Mucosa of gallbladder (tissue), 1 donor: ENCODE measurements around the gene PRXL2B. TPM values are rescaled to one million over a fixed set of nuclear protein-coding genes. Genes with fewer than 3 reads are reported as not detected.
"Not testable (repeated sequence)": the region's sequence is repeated elsewhere in the genome, so short reads cannot be mapped to it uniquely, and the experiment has no call there.

Experiments used
- DNase-seq: peaks from one replicate; pipeline ENCODE4 v3.0.0-alpha.2; 2020; ENCODE audit warnings: low spot score
- total RNA-seq: library from RNA; stranded (reverse); gene quantifications from one replicate; pipeline ENCODE4 v1.2.1, GENCODE V29; 2021
- donor health status: DM: no; HTN: no; CAD: no.

The PRXL2B gene
- total RNA-seq, 1 donor from 2014 or later = 133 TPM

DNA sequence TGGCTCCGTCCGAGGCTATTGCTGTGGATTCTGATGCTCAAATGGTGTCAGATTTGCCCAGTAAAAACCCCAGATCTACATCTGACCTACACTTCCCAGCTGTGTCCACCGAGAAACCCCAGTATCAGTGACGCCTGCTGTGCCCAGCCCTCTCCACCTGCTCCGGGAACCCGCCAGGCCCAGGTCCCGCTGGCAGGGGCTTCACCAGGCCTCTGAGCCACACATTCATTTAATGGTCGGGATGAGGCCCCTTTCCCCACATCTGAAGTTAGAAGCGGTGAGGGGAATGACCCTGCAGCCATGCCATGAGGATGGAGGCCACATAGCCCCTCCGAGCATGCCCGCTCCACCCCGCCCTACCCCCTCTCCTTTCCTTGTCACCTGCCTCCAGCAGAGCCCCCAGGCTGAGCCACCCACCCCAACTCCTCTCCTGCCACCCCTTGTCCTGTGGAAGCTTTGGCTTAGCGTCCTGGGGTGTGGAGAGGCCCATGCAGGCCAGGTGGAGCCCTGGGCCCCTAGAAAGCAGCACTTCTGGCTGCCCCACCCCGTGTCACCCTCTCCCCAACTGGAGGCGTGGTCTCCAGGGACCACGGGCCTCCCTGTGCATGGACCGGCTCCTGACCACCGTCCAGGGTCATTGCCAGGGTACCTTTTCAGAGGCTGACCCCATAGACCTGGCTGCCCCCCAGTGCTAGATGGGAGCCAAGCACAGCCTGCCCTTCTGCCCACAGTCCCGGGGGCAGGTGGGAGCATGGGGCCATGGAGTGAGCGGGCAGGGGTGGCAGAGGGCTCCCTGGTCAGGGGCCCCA, 22.4 kb upstream of the PRXL2B start:
- no peak for DNase-seq

GRCh38 chr1:2564815-2565374, 21.7 kb upstream of the PRXL2B start:
- peak; percentile 61 for DNase-seq

GRCh38 chr1:2566101-2567045, 20.2 kb upstream of the PRXL2B start:
- DNase-seq = no peak

GRCh38 chr1:2567083-2567679, 19.4 kb upstream of the PRXL2B start:
- DNase-seq = no peak

- DNase-seq = not testable (repeated sequence)
Observed at GRCh38 chr1:2568187-2568816, 18.3 kb upstream of the PRXL2B start.

DNA sequence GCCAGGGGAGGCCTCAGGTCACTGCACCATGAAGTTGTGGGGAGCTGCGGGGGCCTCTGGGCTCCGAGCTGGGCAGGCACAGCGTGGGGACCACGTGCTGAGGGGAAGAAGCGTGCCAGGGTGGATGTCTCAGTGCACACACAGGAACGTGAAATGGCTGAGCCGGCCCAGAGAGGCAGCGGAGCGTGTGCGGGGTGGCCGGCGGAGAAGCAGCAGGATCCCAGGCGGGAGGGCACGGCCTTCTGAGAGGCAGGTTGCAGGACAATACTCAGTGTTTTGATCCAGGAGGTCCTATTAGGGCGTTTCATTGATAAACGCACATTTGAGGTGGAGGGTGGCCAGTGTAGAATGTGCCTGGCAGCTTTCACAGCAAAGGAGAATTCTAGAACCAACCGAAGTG, 17.5 kb upstream of the PRXL2B start:
- no peak for DNase-seq

- not testable (repeated sequence) for DNase-seq
Observed at GRCh38 chr1:2569703-2570102, 16.9 kb upstream of the PRXL2B start.

DNA sequence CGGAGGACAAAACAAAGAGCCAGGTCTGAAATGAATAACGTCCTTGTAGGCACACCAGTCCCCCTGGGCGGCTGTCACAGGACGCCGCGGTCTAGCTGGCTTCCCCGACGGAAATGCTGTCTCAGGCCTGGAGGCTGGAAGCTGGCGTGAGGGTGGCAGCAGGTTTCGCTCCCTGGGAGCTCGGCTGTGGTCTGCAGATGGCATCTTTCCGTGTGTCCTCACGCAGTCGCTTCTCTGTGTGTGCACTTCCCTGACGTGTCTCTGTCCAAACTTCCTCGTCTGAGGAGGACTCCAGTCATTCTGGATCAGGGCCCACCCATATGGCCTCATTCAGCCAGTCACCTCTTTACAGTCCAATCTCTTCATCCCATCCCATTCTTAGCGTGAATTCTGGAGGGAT, 16.2 kb upstream of the PRXL2B start:
- DNase-seq = no peak

DNA sequence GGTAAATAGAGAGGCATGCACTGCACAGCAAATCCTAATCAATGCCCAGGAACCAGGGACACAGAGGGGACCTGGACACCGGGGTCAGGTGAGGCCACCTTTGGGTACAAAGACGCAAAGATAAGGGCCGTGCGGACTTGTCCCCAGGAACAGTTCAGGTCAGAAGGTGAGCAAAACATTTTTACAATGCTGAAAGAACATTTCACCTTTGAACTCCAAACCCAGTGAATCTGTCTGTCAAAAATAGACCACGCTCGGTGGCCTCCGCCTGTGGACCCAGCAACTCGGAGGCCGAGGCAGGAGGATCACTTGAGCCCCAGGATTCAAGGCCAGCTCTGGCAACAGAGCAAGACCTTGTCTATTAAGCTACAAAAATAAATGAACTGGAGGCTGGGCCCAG, 15.2 kb upstream of the PRXL2B start:
- no peak for DNase-seq

- no peak for DNase-seq
Observed at GRCh38 chr1:2573250-2573920, 13.2 kb upstream of the PRXL2B start.

DNA sequence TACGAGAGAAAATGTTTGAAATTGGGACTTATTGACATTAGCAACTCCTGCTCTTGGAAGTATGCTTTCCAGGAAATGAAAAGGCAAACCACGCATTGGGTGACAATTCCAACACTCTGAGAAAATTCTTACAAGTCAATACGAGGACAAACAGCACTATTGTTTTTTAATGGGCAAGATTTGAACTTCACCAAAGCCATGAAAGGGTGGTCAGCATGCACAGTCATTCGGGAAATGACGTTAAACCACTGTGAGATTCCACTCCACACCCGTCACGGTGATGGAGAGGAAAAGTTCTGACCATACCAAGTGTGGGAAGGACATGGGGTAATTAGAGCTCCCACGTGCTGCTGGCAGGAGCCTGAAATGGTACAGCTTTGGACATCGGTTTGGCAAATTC, 12.2 kb upstream of the PRXL2B start:
- DNase-seq = no peak

DNA sequence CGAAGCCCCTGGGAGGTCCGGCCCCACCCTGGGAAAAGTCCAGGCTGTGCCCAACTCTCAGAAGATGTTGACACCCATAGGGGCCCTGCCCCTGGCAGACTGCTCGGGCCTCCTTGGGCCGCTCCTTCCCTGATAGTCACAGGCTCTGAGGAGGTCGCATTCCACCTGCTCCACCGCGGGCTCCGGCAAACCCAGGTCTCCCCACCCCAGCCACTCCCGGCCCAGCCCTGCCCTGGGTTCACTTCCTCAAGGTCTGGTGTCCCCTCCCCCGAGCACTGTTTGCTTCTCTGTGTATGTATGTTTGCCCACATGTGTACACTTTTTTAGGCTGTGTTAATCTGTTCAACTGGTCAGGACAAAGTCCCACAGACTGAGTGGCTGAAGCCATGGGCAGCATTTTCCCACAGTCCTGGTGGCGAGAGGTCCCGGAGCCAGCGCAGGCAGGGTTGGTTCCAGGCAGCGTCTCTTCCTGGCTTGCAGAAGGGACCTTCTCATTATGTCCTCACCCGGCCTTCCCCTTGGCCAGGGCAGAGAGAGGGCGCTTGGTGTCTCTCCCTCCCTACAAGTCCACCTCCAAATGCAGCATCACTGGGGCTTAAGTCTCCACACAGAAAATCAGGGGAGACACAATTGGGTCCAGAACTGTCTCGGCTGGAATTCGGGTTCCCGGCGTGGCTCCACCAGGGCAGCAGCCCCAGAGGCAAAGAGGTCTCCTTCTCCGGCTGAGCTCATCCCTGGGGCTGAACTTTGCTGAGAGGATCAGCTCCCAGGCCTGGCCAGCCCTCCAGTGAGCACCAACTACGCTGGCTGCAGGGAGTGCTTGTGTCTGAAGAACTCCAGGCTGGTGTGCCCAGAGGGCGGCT, 10.5 kb upstream of the PRXL2B start:
- peak; percentile 92 for DNase-seq

DNA sequence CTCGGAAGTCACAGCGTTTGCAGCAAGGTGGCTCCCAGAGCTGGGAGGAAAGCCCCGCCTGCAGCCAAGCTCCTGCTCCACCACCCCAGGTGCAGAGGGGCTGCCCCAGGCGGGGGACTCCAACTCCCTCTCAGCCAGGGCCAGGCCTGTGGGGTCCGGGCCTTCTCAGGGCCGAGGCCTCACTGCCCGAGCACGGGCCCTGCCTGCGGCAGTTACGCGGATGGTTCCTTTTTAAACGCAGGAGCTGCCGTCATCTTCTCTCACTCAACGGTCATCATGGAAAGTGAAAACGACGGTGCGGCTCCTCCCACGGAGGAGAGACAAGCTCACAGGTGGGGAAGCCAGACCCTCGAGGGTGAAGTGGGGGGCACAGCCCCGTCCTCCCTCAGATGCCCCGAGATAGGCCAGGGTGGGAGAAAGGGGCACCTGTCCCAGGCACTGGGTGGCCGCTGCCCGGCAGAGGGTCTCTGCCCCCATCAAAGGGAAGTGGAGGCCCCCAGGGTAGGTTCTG, 9.0 kb upstream of the PRXL2B start:
- DNase-seq = not testable (repeated sequence)

DNA sequence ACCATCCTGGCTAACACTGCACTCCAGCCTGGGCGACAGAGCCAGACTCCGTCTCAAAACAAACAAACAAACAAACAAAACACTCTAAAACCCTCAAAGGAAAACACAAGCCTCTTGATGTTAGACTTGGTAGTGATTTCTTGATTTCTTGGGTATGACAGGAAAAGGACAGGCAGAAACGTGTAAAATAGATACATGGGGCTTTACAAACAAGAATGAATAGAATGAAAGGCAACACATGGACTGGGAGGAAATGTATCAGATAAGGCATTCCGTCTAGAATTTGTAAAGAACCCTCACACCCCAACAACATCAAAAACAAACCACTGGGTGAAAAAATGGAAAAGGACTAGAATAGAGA, 7.8 kb upstream of the PRXL2B start:
- DNase-seq = no peak

DNA sequence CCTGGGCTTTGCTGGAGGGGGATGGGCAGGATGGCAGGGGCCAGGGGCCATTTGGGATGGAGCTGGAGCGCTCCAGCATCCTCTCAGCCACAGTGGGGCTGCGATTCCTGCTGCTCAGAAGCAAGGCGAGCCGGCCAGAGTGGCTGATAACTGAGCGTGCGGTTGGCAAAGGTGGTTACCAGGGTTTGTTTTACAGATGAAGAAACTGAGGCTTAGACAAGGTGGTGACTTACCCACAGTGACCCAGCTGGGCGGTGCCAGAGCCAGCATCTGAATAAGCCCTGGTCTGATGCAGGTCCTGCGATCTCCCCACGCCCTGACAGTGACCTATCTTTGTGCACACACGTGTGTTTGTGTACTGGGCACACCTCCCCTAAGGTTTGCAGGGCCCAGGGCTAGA, 5.9 kb upstream of the PRXL2B start:
- no peak for DNase-seq

GRCh38 chr1:2582391-2582790, 4.2 kb upstream of the PRXL2B start:
- DNase-seq = no peak

GRCh38 chr1:2583331-2583791, 3.2 kb upstream of the PRXL2B start:
- no peak for DNase-seq

DNA sequence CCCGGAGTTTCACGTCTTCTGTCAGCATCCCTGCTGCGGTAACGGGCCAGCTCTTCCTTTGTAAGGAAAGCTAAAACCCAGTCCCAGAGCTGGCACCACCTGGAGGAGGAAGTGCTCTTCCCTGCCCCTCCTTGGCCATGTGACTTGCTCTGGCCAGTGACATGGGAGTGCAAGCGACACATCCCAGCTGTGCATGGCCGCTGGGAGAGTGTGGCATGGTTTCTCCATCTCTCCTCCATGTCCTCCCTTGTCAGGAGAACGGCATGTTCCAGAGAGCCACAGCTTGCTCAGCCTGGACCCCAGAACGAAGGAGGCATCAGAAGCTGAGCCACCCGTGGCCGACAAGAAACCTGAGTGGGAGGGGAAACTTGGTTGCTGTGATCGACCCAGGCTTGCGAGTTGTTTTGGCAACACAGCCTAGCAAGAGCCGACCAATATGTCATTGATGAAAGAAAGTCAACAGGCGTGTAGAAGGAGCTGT, 2.7 kb upstream of the PRXL2B start:
- peak; percentile 73 for DNase-seq

GRCh38 chr1:2584686-2585317, 1.8 kb upstream of the PRXL2B start:
- DNase-seq = no peak
